T-helper 22 cell (primary cell): ENCODE results near the gene CSNK1G2.
A peak's percentile ranks its signal among the peaks of the same experiment; 100 is the strongest.

ENCODE experiments used
- DNase-seq: peaks from one replicate; pipeline ENCODE4 v3.0.0-alpha.2; 2020; ENCODE audit warnings: low read depth

The CSNK1G2 gene

GRCh38 chr19:1941146-1942077, at the start of gene CSNK1G2:
Gene CSNK1G2, plus strand, starts transcription at chr19:1941172. Its CDS starts 28,601 bp downstream, at chr19:1969773.
- no peak for DNase-seq

GRCh38 chr19:1893791-1894190, 47.2 kb upstream of the CSNK1G2 start:
- DNase-seq, result no peak

- no peak for DNase-seq
Observed at GRCh38 chr19:1896508-1896907, 44.5 kb upstream of the CSNK1G2 start.

- DNase-seq, result no peak
Observed at GRCh38 chr19:1901940-1902404, 39.0 kb upstream of the CSNK1G2 start.

- no peak for DNase-seq
Observed at GRCh38 chr19:1902923-1903322, 38.0 kb upstream of the CSNK1G2 start.

DNA sequence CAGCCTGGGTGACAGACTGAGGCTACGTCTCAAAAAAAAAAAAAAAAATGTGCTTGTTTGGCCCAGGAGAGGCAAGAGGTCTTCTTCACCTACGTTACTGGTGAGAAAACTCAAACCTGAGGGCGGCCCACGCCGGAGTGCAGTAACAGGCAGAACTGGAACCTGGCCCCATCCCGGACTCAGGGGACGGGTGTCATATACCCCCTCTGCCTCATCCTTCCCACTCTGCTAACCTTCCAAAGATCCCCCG, 36.2 kb upstream of the CSNK1G2 start:
- DNase-seq, result no peak

DNA sequence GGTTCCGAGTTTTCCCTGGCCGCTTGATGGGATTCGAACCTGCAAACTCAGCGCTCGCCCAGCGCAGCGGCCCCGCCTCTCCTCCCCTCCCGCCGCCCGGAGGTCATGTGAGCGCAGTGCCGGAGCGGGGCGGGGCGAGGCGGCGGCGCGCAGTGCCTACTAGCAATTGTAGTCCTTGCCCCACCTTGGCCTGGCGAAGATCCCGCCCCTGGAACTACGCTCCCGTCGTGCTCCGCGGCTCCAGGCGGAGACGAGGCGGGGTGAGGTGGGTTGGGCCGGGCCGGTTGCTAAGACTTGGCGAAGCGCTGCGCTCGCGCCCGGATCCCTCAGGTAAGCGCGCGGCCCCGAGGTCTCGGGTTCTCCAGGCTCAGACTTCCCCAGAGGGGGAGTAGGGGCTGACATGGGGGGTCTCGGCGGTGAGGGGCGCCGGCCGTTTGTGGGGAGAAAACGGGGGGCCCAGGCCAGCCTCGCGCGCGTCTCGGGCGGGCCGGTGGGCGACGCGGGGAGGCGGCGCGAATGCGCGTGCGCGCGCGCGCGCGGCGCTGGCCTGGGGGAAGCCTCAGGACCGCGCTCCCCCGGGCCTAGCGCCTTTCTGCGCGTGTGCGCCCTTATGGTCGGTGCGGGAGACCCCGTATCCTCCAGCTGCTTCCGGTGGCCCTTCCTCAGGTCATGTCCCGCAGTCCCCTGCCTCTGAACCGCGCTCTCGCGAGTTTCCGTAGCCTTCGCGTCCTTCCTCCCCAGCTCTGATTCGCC, 35.7 kb upstream of the CSNK1G2 start, which contains the start of the genes ADAT3 and SCAMP4:
Gene ADAT3, plus strand, starts transcription at position 290 of the 753 bp plus-strand sequence. CDS start 6,649 bp downstream, outside the sequence.
Gene SCAMP4, plus strand, starts transcription at position 290 of the 753 bp plus-strand sequence. CDS start 9,621 bp downstream, outside the sequence.
- peak; percentile 96 for DNase-seq

DNA sequence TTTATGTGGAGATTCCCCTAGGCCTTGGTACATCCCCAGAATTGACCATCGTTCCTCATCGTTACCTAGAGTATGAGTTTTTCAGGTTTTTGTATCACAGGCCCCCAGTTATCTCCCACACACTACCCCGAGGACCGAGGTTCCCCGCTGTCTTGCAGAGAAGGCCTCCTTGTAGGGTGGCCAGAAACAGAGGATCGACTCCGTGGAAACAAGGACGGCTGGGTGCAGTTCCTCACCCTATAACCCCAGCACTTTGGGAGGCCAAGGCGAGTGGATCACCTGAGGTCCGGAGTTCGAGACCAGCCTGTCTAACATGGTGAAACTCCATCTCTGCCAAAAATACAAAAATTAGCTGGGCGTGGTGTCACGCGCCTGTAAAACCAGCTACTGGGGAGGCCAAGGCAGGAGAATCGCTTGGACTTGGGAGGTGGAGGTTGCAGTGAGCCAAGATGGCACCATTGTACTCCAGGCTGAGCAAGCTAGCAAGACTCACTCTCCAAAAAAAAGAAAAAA, 35.1 kb upstream of the CSNK1G2 start:
- DNase-seq, result no peak

GRCh38 chr19:1906985-1907562, 33.9 kb upstream of the CSNK1G2 start:
- DNase-seq, result no peak

- DNase-seq, result no peak
Observed at GRCh38 chr19:1907563-1908363, 33.2 kb upstream of the CSNK1G2 start.

- DNase-seq, result no peak
Observed at GRCh38 chr19:1908364-1908678, 32.7 kb upstream of the CSNK1G2 start.

DNA sequence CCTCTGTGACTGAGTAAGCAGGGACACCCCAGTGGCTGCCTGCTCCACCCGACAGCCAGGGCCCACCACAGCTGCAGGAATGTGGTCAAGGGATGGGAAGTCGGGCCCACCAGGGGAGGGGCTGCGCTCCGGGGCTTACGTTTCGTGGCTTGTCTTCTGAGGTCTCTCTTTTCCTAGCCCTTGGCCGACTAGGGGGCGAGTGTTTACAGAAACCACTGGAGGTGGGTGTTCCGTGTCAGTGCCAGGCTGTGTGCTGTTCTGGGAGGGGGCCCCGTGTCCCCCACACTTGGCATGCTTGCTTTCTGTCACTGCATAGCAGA, 31.3 kb upstream of the CSNK1G2 start:
- no peak for DNase-seq

GRCh38 chr19:1910177-1910576, 30.8 kb upstream of the CSNK1G2 start:
- no peak for DNase-seq

GRCh38 chr19:1911098-1911497, 29.9 kb upstream of the CSNK1G2 start:
- DNase-seq, result no peak

DNA sequence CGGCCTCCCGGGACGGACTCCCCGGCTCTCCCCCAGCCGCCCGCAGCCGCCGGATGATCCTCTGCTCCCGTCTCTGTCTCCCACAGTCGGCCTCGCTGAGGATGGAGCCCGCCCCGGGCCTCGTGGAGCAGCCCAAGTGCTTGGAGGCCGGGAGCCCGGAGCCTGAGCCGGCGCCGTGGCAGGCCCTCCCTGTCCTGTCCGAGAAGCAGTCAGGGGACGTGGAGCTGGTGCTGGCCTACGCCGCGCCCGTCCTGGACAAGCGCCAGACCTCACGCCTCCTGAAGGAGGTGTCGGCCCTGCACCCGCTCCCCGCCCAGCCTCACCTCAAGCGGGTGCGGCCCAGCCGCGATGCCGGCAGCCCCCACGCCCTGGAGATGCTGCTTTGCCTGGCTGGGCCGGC, 29.0 kb upstream of the CSNK1G2 start:
- no peak for DNase-seq

GRCh38 chr19:1912760-1913505, 28.0 kb upstream of the CSNK1G2 start:
- no peak for DNase-seq

DNA sequence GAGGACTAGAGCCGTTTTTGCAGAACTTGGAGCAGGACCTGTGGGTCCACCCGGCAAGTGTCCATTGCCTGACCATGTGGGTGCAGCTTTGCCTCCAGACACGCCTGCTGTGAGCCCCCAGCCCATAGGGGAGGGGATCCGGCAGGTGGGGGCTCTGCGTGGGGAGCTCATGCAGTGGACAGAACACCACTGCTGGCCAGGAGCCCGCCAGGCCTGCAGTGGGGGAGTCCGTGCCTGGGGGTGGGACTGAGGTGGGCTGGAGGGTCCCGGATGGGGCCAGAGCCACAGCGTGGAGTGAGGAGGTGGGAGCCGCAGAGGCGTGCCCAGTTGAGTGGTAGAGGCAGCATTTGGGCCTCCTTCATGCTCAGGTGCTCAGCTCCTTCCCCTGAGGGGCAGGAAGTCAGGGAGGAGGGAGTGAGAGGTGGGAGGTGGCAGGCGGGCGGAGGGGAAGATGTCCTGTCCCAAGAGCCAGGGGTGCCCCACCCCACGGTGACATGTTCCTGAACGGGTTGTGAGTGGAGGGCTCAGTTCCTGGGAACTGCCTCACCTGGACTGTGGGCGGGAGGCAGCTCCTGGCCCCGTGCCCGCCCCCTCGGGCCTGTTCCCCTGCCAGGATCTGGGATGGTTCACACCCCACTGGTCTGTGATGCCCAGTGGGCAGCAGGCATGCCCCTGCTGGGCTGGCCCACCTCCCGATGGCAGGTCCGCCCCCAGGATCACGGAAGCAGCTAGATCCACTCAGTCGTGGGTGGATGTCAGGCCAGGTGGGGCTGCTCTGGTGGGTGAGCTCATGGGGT, 27.0 kb upstream of the CSNK1G2 start:
- no peak for DNase-seq

- DNase-seq, result no peak
Observed at GRCh38 chr19:1914826-1915341, 26.1 kb upstream of the CSNK1G2 start.

- DNase-seq, result no peak
Observed at GRCh38 chr19:1917146-1917545, 23.8 kb upstream of the CSNK1G2 start.

DNA sequence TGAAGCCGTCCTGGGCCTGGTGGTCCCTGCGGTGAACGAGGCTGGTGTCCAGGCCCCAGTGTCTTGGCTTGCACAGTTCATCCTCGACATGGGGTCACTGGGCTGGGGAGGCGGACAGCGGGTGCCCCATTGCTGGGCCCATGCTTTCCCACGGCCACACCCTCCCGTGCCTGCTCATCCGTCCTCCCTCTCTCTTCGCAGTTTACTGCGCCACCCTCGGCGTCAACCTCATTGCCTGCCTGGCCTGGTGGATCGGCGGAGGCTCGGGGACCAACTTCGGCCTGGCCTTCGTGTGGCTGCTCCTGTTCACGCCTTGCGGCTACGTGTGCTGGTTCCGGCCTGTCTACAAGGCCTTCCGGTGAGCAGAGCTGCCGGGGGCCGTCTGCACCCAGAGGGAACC, 23.0 kb upstream of the CSNK1G2 start:
- DNase-seq, result no peak
